GM23338 (cell line): ENCODE data around the gene TAB3. TPM values are rescaled to one million over a fixed set of nuclear protein-coding genes. Genes with fewer than 3 reads are reported as not detected.

ENCODE experiments used
- ATAC-seq: fragments of 200-7000 bp; cut with Tn5 transposase; 3 replicates; pipeline ENCODE4 v1.9.1; 2020
- DNase-seq: peaks from one replicate; pipeline ENCODE4 v3.0.0-alpha.2; 2015; ENCODE audit warnings: low spot score
- H2AFZ ChIP-seq: fragments of 200-600 bp; sonication (generic); 2 replicates; pipeline ENCODE4 v1.8.0; 2016; ENCODE audit warnings: antibody characterized with exemption, mild to moderate bottlenecking, moderate library complexity
- H3F3A ChIP-seq: fragments of 200-600 bp; sonication (generic); replicated peaks from 2 replicates; pipeline ENCODE4 v1.8.0; 2017; ENCODE audit warnings: antibody characterized with exemption, mixed run types, low read depth
- H3K27ac ChIP-seq: fragments of 200-600 bp; sonication (generic); 2 replicates; pipeline ENCODE4 v1.6.1; 2016; ENCODE audit warnings: low read depth
- H3K27me3 ChIP-seq: fragments of 200-600 bp; sonication (generic); 2 replicates; pipeline ENCODE4 v1.8.0; 2016; ENCODE audit warnings: mild to moderate bottlenecking, mixed run types, moderate library complexity; ENCODE audit not compliant: insufficient read depth
- H3K36me3 ChIP-seq: fragments of 200-600 bp; sonication (generic); 2 replicates; pipeline ENCODE4 v1.8.0; 2016; ENCODE audit warnings: mild to moderate bottlenecking; ENCODE audit not compliant: insufficient read depth
- H3K4me1 ChIP-seq: fragments of 200-600 bp; sonication (generic); 2 replicates; pipeline ENCODE4 v1.8.0; 2016; ENCODE audit warnings: mild to moderate bottlenecking, moderate library complexity; ENCODE audit not compliant: insufficient read depth
- H3K4me2 ChIP-seq: fragments of 200-600 bp; sonication (generic); 2 replicates; pipeline ENCODE4 v1.7.1; 2017; ENCODE audit warnings: mixed run types
- H3K4me3 ChIP-seq: fragments of 200-600 bp; sonication (generic); 2 replicates; pipeline ENCODE4 v1.6.1; 2016; ENCODE audit warnings: mixed run types
- H3K79me2 ChIP-seq: fragments of 200-600 bp; sonication (generic); replicated peaks from 2 replicates; pipeline ENCODE4 v1.8.0; 2017; ENCODE audit warnings: mild to moderate bottlenecking; ENCODE audit not compliant: insufficient read depth
- H3K9me2 ChIP-seq: fragments of 200-600 bp; sonication (generic); 2 replicates; pipeline ENCODE4 v1.8.0; 2017; ENCODE audit not compliant: insufficient read depth
- H4K20me1 ChIP-seq: fragments of 200-600 bp; sonication (generic); replicated peaks from 2 replicates; pipeline ENCODE4 v1.8.0; 2017; ENCODE audit warnings: mild to moderate bottlenecking; ENCODE audit not compliant: insufficient read depth
- H3K27ac Mint-ChIP-seq: 2 replicates; pipeline ENCODE4 v1.8.0; 2020; ENCODE audit warnings: inconsistent platforms, mild to moderate bottlenecking, moderate library complexity, mixed read lengths
- H3K27me3 Mint-ChIP-seq: 3 replicates; pipeline ENCODE4 v1.8.0; 2022; ENCODE audit warnings: low read depth, mild to moderate bottlenecking, moderate library complexity, mixed read lengths, inconsistent platforms; ENCODE audit not compliant: insufficient read depth, poor library complexity
- H3K36me3 Mint-ChIP-seq: 3 replicates; pipeline ENCODE4 v1.8.0; 2021; ENCODE audit warnings: low read depth, mild to moderate bottlenecking, inconsistent platforms, moderate library complexity, mixed read lengths
- H3K4me1 Mint-ChIP-seq: 3 replicates; pipeline ENCODE4 v1.8.0; 2020; ENCODE audit warnings: mild to moderate bottlenecking, inconsistent platforms, mixed read lengths
- H3K4me3 Mint-ChIP-seq: 3 replicates; pipeline ENCODE4 v1.8.0; 2021; ENCODE audit warnings: moderate library complexity, mild to moderate bottlenecking, inconsistent platforms, mixed read lengths
- H3K9me3 Mint-ChIP-seq: 3 replicates; pipeline ENCODE4 v1.8.0; 2020; ENCODE audit warnings: moderate library complexity, mild to moderate bottlenecking, inconsistent platforms, mixed read lengths
- CREB1 ChIP-seq: fragments of 250-450 bp; sonication (Bioruptor Pico); IDR thresholded peaks from 2 replicates; pipeline ENCODE4 v1.5.0; 2020; ENCODE audit warnings: low read depth, mild to moderate bottlenecking, moderate library complexity
- EZH2 ChIP-seq: fragments of 200-600 bp; sonication (generic); IDR thresholded peaks from one replicate; pipeline ENCODE4 v1.8.0; 2017; ENCODE audit warnings: antibody characterized with exemption, mild to moderate bottlenecking, low read depth; ENCODE audit not compliant: unreplicated experiment
- JUNB ChIP-seq: IDR thresholded peaks from one replicate; pipeline ENCODE4 v1.6.1; 2016; ENCODE audit warnings: antibody characterized with exemption; ENCODE audit not compliant: unreplicated experiment
- NANOG ChIP-seq: IDR thresholded peaks from 2 replicates; pipeline ENCODE4 v1.6.1; 2016; ENCODE audit warnings: antibody characterized with exemption, borderline replicate concordance
- POLR2AphosphoS5 ChIP-seq: IDR thresholded peaks from 2 replicates; pipeline ENCODE4 v1.6.1; 2016; ENCODE audit warnings: antibody characterized with exemption, low read depth
- STAT1 ChIP-seq: IDR thresholded peaks from one replicate; pipeline ENCODE4 v1.6.1; 2016; ENCODE audit warnings: antibody characterized with exemption; ENCODE audit not compliant: unreplicated experiment
- polyA plus RNA-seq: library from polyadenylated mRNA; unstranded; fragments of >200 nt; fragmentation: Nextera tagmentation; extraction: Ambion mirVana; gene quantifications from 2 replicates; pipeline ENCODE4 v1.2.1, GENCODE V29; 2016
- total RNA-seq: library from RNA; depleted of rRNA; stranded (reverse); fragments of >200 nt; shearing (Covaris generic); gene quantifications from 2 replicates; pipeline ENCODE4 v1.2.3, GENCODE V29; 2014
- TF ChIP-seq, protein P1 (sequence below): IDR thresholded peaks from one replicate; pipeline ENCODE4 v1.6.1; 2018; ENCODE audit warnings: antibody characterized with exemption; ENCODE audit not compliant: unreplicated experiment
- TF ChIP-seq, protein P2 (sequence below), 2 experiments: fragments of 200-600 bp in 1 of 2; sonication (generic) in 1 of 2; conservative IDR thresholded peaks; 2 replicates each; pipeline versions ENCODE4 v1.5.1 to v1.6.1; 2016 to 2017; ENCODE audit warnings: antibody characterized with exemption in 2 of 2, low read depth in 2 of 2, mild to moderate bottlenecking in 2 of 2, moderate library complexity in 1 of 2
- TF ChIP-seq, protein P3 (sequence below): fragments of 250-450 bp; sonication (Bioruptor Pico); IDR thresholded peaks from 2 replicates; pipeline ENCODE4 v1.5.0; 2020; ENCODE audit warnings: mild to moderate bottlenecking, moderate library complexity

The TAB3 gene
- total and polyA plus RNA-seq, 2 experiments from 2014 or later = 4.4 to 21.7 TPM

DNA sequence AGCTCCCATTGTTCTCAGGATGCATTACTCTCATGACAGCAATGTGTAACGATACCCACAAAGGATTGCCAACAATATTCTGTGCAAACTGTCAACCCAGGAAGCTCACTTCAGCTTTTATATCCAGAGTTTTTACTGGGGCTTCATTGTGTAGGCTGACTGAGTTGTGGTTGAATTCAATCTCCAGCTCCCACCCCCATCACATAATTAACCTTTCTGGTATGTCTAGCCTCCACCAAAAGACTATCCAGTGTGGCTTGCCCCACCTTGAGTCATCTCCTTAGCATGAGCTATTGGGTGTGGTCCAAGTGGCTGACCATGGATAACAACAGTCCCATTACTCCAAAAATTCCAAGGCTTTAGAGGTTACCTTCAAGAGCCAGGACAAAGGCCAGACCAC, 17.7 kb upstream of the TAB3 start:
- no peak for TF ChIP-seq CREB1 (CRISPR knock-in tag)
- TF ChIP-seq JUNB = no peak
- TF ChIP-seq EZH2 = no peak
- TF ChIP-seq, protein P1, sequence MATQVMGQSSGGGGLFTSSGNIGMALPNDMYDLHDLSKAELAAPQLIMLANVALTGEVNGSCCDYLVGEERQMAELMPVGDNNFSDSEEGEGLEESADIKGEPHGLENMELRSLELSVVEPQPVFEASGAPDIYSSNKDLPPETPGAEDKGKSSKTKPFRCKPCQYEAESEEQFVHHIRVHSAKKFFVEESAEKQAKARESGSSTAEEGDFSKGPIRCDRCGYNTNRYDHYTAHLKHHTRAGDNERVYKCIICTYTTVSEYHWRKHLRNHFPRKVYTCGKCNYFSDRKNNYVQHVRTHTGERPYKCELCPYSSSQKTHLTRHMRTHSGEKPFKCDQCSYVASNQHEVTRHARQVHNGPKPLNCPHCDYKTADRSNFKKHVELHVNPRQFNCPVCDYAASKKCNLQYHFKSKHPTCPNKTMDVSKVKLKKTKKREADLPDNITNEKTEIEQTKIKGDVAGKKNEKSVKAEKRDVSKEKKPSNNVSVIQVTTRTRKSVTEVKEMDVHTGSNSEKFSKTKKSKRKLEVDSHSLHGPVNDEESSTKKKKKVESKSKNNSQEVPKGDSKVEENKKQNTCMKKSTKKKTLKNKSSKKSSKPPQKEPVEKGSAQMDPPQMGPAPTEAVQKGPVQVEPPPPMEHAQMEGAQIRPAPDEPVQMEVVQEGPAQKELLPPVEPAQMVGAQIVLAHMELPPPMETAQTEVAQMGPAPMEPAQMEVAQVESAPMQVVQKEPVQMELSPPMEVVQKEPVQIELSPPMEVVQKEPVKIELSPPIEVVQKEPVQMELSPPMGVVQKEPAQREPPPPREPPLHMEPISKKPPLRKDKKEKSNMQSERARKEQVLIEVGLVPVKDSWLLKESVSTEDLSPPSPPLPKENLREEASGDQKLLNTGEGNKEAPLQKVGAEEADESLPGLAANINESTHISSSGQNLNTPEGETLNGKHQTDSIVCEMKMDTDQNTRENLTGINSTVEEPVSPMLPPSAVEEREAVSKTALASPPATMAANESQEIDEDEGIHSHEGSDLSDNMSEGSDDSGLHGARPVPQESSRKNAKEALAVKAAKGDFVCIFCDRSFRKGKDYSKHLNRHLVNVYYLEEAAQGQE = no peak
- TF ChIP-seq, protein P2, sequence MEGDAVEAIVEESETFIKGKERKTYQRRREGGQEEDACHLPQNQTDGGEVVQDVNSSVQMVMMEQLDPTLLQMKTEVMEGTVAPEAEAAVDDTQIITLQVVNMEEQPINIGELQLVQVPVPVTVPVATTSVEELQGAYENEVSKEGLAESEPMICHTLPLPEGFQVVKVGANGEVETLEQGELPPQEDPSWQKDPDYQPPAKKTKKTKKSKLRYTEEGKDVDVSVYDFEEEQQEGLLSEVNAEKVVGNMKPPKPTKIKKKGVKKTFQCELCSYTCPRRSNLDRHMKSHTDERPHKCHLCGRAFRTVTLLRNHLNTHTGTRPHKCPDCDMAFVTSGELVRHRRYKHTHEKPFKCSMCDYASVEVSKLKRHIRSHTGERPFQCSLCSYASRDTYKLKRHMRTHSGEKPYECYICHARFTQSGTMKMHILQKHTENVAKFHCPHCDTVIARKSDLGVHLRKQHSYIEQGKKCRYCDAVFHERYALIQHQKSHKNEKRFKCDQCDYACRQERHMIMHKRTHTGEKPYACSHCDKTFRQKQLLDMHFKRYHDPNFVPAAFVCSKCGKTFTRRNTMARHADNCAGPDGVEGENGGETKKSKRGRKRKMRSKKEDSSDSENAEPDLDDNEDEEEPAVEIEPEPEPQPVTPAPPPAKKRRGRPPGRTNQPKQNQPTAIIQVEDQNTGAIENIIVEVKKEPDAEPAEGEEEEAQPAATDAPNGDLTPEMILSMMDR (conservative IDR thresholded peaks at IDR 0.05; ENCODE audit: low read depth in 2 of 2) = no peak
- TF ChIP-seq, protein P3, sequence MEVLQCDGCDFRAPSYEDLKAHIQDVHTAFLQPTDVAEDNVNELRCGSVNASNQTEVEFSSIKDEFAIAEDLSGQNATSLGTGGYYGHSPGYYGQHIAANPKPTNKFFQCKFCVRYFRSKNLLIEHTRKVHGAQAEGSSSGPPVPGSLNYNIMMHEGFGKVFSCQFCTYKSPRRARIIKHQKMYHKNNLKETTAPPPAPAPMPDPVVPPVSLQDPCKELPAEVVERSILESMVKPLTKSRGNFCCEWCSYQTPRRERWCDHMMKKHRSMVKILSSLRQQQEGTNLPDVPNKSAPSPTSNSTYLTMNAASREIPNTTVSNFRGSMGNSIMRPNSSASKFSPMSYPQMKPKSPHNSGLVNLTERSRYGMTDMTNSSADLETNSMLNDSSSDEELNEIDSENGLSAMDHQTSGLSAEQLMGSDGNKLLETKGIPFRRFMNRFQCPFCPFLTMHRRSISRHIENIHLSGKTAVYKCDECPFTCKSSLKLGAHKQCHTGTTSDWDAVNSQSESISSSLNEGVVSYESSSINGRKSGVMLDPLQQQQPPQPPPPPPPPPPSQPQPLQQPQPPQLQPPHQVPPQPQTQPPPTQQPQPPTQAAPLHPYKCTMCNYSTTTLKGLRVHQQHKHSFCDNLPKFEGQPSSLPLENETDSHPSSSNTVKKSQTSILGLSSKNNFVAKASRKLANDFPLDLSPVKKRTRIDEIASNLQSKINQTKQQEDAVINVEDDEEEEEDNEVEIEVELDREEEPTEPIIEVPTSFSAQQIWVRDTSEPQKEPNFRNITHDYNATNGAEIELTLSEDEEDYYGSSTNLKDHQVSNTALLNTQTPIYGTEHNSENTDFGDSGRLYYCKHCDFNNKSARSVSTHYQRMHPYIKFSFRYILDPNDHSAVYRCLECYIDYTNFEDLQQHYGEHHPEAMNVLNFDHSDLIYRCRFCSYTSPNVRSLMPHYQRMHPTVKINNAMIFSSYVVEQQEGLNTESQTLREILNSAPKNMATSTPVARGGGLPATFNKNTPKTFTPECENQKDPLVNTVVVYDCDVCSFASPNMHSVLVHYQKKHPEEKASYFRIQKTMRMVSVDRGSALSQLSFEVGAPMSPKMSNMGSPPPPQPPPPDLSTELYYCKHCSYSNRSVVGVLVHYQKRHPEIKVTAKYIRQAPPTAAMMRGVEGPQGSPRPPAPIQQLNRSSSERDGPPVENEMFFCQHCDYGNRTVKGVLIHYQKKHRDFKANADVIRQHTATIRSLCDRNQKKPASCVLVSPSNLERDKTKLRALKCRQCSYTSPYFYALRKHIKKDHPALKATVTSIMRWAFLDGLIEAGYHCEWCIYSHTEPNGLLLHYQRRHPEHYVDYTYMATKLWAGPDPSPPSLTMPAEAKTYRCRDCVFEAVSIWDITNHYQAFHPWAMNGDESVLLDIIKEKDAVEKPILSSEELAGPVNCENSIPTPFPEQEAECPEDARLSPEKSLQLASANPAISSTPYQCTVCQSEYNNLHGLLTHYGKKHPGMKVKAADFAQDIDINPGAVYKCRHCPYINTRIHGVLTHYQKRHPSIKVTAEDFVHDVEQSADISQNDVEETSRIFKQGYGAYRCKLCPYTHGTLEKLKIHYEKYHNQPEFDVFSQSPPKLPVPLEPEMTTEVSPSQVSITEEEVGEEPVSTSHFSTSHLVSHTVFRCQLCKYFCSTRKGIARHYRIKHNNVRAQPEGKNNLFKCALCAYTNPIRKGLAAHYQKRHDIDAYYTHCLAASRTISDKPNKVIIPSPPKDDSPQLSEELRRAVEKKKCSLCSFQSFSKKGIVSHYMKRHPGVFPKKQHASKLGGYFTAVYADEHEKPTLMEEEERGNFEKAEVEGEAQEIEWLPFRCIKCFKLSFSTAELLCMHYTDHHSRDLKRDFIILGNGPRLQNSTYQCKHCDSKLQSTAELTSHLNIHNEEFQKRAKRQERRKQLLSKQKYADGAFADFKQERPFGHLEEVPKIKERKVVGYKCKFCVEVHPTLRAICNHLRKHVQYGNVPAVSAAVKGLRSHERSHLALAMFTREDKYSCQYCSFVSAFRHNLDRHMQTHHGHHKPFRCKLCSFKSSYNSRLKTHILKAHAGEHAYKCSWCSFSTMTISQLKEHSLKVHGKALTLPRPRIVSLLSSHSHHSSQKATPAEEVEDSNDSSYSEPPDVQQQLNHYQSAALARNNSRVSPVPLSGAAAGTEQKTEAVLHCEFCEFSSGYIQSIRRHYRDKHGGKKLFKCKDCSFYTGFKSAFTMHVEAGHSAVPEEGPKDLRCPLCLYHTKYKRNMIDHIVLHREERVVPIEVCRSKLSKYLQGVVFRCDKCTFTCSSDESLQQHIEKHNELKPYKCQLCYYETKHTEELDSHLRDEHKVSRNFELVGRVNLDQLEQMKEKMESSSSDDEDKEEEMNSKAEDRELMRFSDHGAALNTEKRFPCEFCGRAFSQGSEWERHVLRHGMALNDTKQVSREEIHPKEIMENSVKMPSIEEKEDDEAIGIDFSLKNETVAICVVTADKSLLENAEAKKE = no peak
- no peak for TF ChIP-seq NANOG
- TF ChIP-seq STAT1 = no peak
- no peak for TF ChIP-seq POLR2AphosphoS5
- Mint-ChIP-seq H3K4me1 (peaks cover 11% of the 10 kb centered on the region), H3K27ac (no peak overlapping the region), H3K27me3 (no peaks in the 10 kb centered on the region), H3K36me3 (no peaks in the 10 kb centered on the region), H3K9me3 (no peaks in the 10 kb centered on the region), H3K4me3 (no peak overlapping the region)
- DNase-seq = no peak
- H3K36me3 ChIP-seq = no peaks in the 10 kb centered on the region
- no peaks in the 10 kb centered on the region for H3K4me1 ChIP-seq
- no peak overlapping the region for H3K4me2 ChIP-seq
- H3K9me2 ChIP-seq = no peaks in the 10 kb centered on the region
- H3K27ac ChIP-seq = no peak overlapping the region
- H3F3A ChIP-seq = no peaks in the 10 kb centered on the region
- H3K79me2 ChIP-seq = no peaks in the 10 kb centered on the region
- no peak for ATAC-seq
- no peak overlapping the region for H2AFZ ChIP-seq
- H4K20me1 ChIP-seq = no peaks in the 10 kb centered on the region
- no peak overlapping the region for H3K4me3 ChIP-seq
- H3K27me3 ChIP-seq = no peaks in the 10 kb centered on the region
